Measurements from ENCODE around the gene RAI14.

RAI14 gene

GRCh38 chr5:34639852-34640626, 16.1 kb upstream of the RAI14 start:
- peak; percentile 93 for DNase-seq (ENCODE audit: low read depth)

GRCh38 chr5:34648039-34648839, 7.9 kb upstream of the RAI14 start:
- no peak for DNase-seq (ENCODE audit: low read depth)

GRCh38 chr5:34648840-34649158, 7.3 kb upstream of the RAI14 start:
- DNase-seq (ENCODE audit: low read depth) = peak; percentile 83

GRCh38 chr5:34651791-34652190, 4.3 kb upstream of the RAI14 start:
- DNase-seq (ENCODE audit: low read depth) = no peak

- DNase-seq (ENCODE audit: low read depth) = no peak
These were observed 3.7 kb upstream of the RAI14 start for GRCh38 chr5:34652466-34652865.

- DNase-seq (ENCODE audit: low read depth) = peak; percentile 87
These were observed 3.2 kb upstream of the RAI14 start for GRCh38 chr5:34652914-34653313.

- DNase-seq (ENCODE audit: low read depth) = no peak
These were observed 2.4 kb upstream of the RAI14 start for GRCh38 chr5:34653708-34654107.

GRCh38 chr5:34655354-34655991, 655 bp upstream of the RAI14 start:
- peak; percentile 93 for DNase-seq (ENCODE audit: low read depth)

GRCh38 chr5:34656700-34657273, 659 bp downstream of the RAI14 start:
- peak; percentile 41 for DNase-seq (ENCODE audit: low read depth)

- peak; percentile 77 for DNase-seq (ENCODE audit: low read depth)
These were observed 1.3 kb downstream of the RAI14 start for GRCh38 chr5:34657274-34657921.

GRCh38 chr5:34657988-34658387, 1.9 kb downstream of the RAI14 start:
- DNase-seq (ENCODE audit: low read depth) = peak; percentile 70

- DNase-seq (ENCODE audit: low read depth) = no peak
These were observed 3.0 kb downstream of the RAI14 start for GRCh38 chr5:34659168-34659567.

GRCh38 chr5:34660444-34660843, 4.3 kb downstream of the RAI14 start:
- DNase-seq (ENCODE audit: low read depth) = peak; percentile 98

- DNase-seq (ENCODE audit: low read depth) = no peak
These were observed 7.8 kb downstream of the RAI14 start for GRCh38 chr5:34663771-34664496.

- no peak for DNase-seq (ENCODE audit: low read depth)
These were observed 10.4 kb downstream of the RAI14 start for GRCh38 chr5:34666392-34667080.

- no peak for DNase-seq (ENCODE audit: low read depth)
These were observed 11.6 kb downstream of the RAI14 start for GRCh38 chr5:34667705-34668104.

GRCh38 chr5:34669931-34670516, 13.9 kb downstream of the RAI14 start:
- DNase-seq (ENCODE audit: low read depth) = peak; percentile 62

GRCh38 chr5:34672196-34672595, 16.1 kb downstream of the RAI14 start:
- DNase-seq (ENCODE audit: low read depth) = no peak

GRCh38 chr5:34673463-34674125, 17.5 kb downstream of the RAI14 start:
- DNase-seq (ENCODE audit: low read depth) = no peak

GRCh38 chr5:34674187-34674586, 18.1 kb downstream of the RAI14 start:
- DNase-seq (ENCODE audit: low read depth) = peak; percentile 98
